ENCODE measurements around the gene NCOA6.
"Not testable (repeated sequence)": the region's sequence is repeated elsewhere in the genome, so short reads cannot be mapped to it uniquely, and the experiment has no call there.

DNA sequence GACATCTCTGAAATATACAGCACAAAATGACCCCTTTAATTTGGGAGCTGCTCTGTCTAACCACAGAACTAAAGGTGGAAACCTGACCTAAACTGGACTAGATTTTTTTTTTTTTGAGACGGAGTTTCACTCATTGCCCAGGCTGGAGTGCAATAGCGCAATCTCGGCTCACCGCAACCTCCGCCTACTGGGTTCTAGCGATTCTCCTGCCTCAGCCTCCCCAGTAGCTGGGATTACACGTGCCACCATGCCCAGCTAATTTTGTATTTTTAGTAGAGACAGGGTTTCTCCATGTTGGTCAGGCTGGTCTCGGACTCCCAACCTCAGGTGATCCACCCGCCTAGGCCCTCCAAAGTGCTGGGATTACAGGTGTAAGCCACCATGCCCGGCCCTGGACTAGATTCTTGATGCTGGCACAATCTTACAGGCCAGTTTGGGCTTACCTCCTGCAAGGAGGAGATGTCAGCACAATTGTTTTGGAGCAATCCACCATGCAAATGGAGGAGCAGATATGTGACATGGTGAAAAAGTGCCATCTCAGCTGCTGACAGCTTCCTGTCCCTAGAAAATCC, 111.4 kb downstream of the NCOA6 start:
- TF ChIP-seq, protein P1, sequence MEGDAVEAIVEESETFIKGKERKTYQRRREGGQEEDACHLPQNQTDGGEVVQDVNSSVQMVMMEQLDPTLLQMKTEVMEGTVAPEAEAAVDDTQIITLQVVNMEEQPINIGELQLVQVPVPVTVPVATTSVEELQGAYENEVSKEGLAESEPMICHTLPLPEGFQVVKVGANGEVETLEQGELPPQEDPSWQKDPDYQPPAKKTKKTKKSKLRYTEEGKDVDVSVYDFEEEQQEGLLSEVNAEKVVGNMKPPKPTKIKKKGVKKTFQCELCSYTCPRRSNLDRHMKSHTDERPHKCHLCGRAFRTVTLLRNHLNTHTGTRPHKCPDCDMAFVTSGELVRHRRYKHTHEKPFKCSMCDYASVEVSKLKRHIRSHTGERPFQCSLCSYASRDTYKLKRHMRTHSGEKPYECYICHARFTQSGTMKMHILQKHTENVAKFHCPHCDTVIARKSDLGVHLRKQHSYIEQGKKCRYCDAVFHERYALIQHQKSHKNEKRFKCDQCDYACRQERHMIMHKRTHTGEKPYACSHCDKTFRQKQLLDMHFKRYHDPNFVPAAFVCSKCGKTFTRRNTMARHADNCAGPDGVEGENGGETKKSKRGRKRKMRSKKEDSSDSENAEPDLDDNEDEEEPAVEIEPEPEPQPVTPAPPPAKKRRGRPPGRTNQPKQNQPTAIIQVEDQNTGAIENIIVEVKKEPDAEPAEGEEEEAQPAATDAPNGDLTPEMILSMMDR (IDR thresholded peaks at IDR 0.05): not testable (repeated sequence)
- not testable (repeated sequence) for TF ChIP-seq POLR2A (IDR thresholded peaks at IDR 0.05); EP300 (IDR thresholded peaks at IDR 0.05; ENCODE audit: low read depth); POLR2AphosphoS5 (IDR thresholded peaks at IDR 0.05)

Data from transverse colon (tissue), 4 donors.